Ovary (tissue), 9 donors: ENCODE measurements around the gene NDC1. TPM values are rescaled to one million over a fixed set of nuclear protein-coding genes. Genes with fewer than 3 reads are reported as not detected.

ENCODE experiments used
- DNase-seq, 5 donors: peaks; one replicate each; pipeline ENCODE4 v3.0.0-alpha.2; 2019 to 2020
- H3K27ac ChIP-seq, 2 donors: fragments of 200-600 bp; one replicate each; pipeline versions ENCODE4 v1.5.1 to v1.8.0; 2019 to 2022
- H3K27me3 ChIP-seq: fragments of 200-600 bp; one replicate; pipeline ENCODE4 v1.8.0; 2022
- H3K36me3 ChIP-seq: fragments of 200-600 bp; sonication (generic); one replicate; pipeline ENCODE4 v1.5.1; 2019
- H3K4me1 ChIP-seq: one replicate; pipeline ENCODE4 v1.8.1; 2013; ENCODE audit warnings: mild to moderate bottlenecking, moderate library complexity; ENCODE audit not compliant: insufficient read depth
- H3K4me3 ChIP-seq: fragments of 200-600 bp; sonication (generic); one replicate; pipeline ENCODE4 v1.5.1; 2017
- H3K9me3 ChIP-seq, 2 donors: fragments of 200-600 bp in 1 of 2; sonication (generic) in 1 of 2; one replicate each; pipeline versions ENCODE4 v1.5.1 to v1.8.1; 2013 to 2019; ENCODE audit warnings: mild to moderate bottlenecking in 1 of 2, moderate library complexity in 1 of 2
- EP300 ChIP-seq: sonication (generic); formaldehyde crosslinking; IDR thresholded peaks from one replicate; pipeline ENCODE4 v1.6.1; 2017; ENCODE audit warnings: antibody characterized with exemption
- POLR2A ChIP-seq: fragments of 450-650 bp; IDR thresholded peaks from one replicate; pipeline ENCODE4 v1.6.1; 2017; ENCODE audit warnings: antibody characterized with exemption, mild to moderate bottlenecking, moderate library complexity
- WGBS, 3 donors: extraction: QIAGEN DNeasy Blood & Tissue Kit in 1 of 3; methylation state at CpG; one replicate each; pipeline versions ENCODE4 v1.1.5 to v1.1.7; 2013 to 2017; 5-methylcytosine and 5-hydroxymethylcytosine counted together
- intact Hi-C, 4 donors: fragments of 100-400 bp; cut with DNase I; formaldehyde crosslinking; loops; one replicate each; pipeline versions ENCODE4 v1.11.0 to v1.15.1; 2022 to 2023
- polyA plus RNA-seq, 2 donors: library from polyadenylated mRNA; stranded (reverse); fragments of 200-250 nt in 1 of 2; fragments of 350-450 nt in 1 of 2; fragmentation: Illumina TruSeq in 1 of 2; extraction: RNeasy Lipid Tissue Mini Kit (QIAGEN cat#74804) in 1 of 2; gene quantifications; one replicate each; pipeline ENCODE4 v1.2.3, GENCODE V29; 2013 to 2014
- total RNA-seq, 7 donors: library from RNA; depleted of rRNA in 2 of 7; stranded (reverse); fragments of >200 nt in 2 of 7; fragmentation: NEBNext Ultra II Directional in 3 of 7; extraction: Animal tissue kit (Norgen Biotek cat#: 25700) in 3 of 7; gene quantifications; one replicate each; pipeline versions ENCODE4 v1.1.0 to v1.2.4, GENCODE V29; 2016 to 2023
- TF ChIP-seq, protein P1 (sequence below), 3 donors: fragments of 450-650 bp in 2 of 3; fragments of 200-600 bp in 1 of 3; IDR thresholded peaks; one replicate each; pipeline versions ENCODE4 v1.5.1 to v1.8.0; 2016 to 2022; ENCODE audit warnings: antibody characterized with exemption in 3 of 3, mild to moderate bottlenecking in 1 of 3
- donor health status: DM: no; HTN: no; CAD: no; lungs with moderate emphysema.
- donor health status: DM: no; HTN: no; CAD: no.
- donor health status: Bipolar disorder and iron deficiency.
- donor health status: DM: yes; HTN: yes; CAD: no.
- donor health status: DM: no; HTN: no; CAD: no.
- donor health status: DM: yes; HTN: yes; CAD: no.

Gene NDC1
- total and polyA plus RNA-seq, 9 donors, result 4.3 to 11.9 (median 8.6) TPM

DNA sequence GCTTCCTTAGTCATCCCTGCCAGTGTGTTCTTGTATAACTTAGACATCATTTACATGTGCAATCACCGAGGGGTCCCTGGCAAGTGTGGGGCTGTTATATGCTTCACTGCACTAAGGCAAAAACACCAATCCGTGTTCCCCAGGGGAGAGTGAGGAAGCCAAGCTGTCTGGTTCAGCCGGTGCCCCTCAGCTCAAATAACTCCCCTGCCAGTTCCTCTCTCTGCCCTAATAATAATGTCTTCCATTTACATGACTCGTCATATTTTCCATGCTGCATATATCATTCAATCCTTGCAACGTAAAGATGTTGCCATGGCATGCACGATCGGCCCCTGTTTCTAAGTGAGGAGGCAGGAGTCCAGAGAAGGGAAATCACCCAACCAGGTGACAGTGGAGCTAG, 24.4 kb upstream of the NDC1 start:
- Histone ChIP-seq H3K4me1 (no peaks in the 10 kb centered on the region), H3K9me3 (no peaks in the 10 kb centered on the region), H3K27ac (no peak overlapping the region), H3K36me3 (no peaks in the 10 kb centered on the region), H3K27me3 (no peaks in the 10 kb centered on the region), H3K4me3 (no peak overlapping the region)
- WGBS, 3 donors, result 68 to 74% (median 69%) methylated on average over 7 of the region's 7 CpGs
- intact Hi-C loops, result loop anchor here in 3 of 4 donors (5.0 to 10.0 kb wide), 4 partner anchors 632 to 952 kb away; partner anchors contain the start of gene TTC22 (in 1 of the 3)
- DNase-seq, result no peak
- TF ChIP-seq POLR2A, result no peak
- TF ChIP-seq, protein P1, sequence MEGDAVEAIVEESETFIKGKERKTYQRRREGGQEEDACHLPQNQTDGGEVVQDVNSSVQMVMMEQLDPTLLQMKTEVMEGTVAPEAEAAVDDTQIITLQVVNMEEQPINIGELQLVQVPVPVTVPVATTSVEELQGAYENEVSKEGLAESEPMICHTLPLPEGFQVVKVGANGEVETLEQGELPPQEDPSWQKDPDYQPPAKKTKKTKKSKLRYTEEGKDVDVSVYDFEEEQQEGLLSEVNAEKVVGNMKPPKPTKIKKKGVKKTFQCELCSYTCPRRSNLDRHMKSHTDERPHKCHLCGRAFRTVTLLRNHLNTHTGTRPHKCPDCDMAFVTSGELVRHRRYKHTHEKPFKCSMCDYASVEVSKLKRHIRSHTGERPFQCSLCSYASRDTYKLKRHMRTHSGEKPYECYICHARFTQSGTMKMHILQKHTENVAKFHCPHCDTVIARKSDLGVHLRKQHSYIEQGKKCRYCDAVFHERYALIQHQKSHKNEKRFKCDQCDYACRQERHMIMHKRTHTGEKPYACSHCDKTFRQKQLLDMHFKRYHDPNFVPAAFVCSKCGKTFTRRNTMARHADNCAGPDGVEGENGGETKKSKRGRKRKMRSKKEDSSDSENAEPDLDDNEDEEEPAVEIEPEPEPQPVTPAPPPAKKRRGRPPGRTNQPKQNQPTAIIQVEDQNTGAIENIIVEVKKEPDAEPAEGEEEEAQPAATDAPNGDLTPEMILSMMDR (IDR thresholded peaks at IDR 0.05), result no peak
- TF ChIP-seq EP300, result no peak

GRCh38 chr1:53860967-53861411, 22.9 kb upstream of the NDC1 start:
- no peaks in the 10 kb centered on the region for H3K9me3 ChIP-seq
- no peaks in the 10 kb centered on the region for H3K27me3 ChIP-seq
- no peak overlapping the region for H3K4me3 ChIP-seq
- H3K36me3 ChIP-seq, result no peaks in the 10 kb centered on the region
- peak in 3 of 5 donors; percentile 26 to 37 (median 35) for DNase-seq
- no peak for TF ChIP-seq EP300
- TF ChIP-seq, protein P1 (IDR thresholded peaks at IDR 0.05), result peak; percentile 44 to 53 (median 49)
- intact Hi-C loops, result loop anchor here in 3 of 4 donors (5.0 to 10.0 kb wide), 4 partner anchors 634 to 954 kb away; partner anchors contain the start of gene TTC22 (in 1 of the 3)
- no peaks in the 10 kb centered on the region for H3K4me1 ChIP-seq
- H3K27ac ChIP-seq, result no peak overlapping the region

DNA sequence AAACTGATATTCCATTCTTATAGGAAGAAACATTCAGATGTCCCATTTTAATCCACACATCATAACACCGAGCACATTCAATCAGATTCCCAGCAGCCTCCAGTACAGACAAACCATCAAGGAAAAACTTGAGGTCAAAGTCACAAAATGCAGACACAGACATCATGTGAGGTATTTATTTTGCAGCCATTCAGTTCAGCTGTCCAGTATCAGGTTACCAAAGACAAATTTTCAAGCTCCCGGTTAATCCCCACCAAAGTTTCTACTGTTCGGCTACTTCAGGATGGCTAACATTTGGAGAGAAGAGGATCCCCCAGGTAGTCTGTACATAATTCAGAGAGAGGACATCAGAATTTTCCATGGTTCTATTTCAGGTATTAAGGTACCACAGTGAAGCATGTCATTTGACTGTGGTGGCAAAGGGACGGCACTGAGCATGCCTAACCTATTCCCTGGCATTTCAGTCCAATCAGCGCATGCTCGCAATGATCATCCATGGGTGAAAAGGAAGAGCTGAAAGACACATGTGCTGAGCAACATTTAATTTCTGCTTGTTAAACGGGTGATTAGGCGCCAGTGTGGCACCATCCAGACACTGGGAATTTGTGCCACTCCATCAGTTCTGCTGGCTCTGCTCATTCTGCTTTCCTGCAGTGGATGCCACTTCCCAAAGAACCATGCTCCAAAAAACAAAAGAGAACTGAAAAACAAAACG, 13.6 kb upstream of the NDC1 start:
- H3K4me3 ChIP-seq, result no peak overlapping the region
- H3K9me3 ChIP-seq, result no peaks in the 10 kb centered on the region
- no peaks in the 10 kb centered on the region for H3K36me3 ChIP-seq
- no peaks in the 10 kb centered on the region for H3K4me1 ChIP-seq
- 83 to 89% (median 88%) methylated on average over 9 of the region's 9 CpGs for WGBS, 3 donors
- no peaks in the 10 kb centered on the region for H3K27me3 ChIP-seq
- DNase-seq, result no peak
- TF ChIP-seq EP300 (no peak), POLR2A (no peak)
- TF ChIP-seq, protein P1 (IDR thresholded peaks at IDR 0.05), result no peak
- H3K27ac ChIP-seq, result no peak overlapping the region
- intact Hi-C loops, result loop anchor here in 2 of 4 donors (10.0 kb wide), 2 partner anchors 103 to 953 kb away; partner anchors contain the start of gene TTC22 (in 1 of the 2)

- no peaks in the 10 kb centered on the region for H3K9me3 ChIP-seq
- no peaks in the 10 kb centered on the region for H3K27me3 ChIP-seq
- no peak overlapping the region for H3K4me3 ChIP-seq
- H3K27ac ChIP-seq, result no peak overlapping the region
- 84 to 88% (median 86%) methylated on average over 7 of the region's 7 CpGs for WGBS, 3 donors
- no peak for TF ChIP-seq EP300
- TF ChIP-seq, protein P1 (IDR thresholded peaks at IDR 0.05), result no peak
- no peak for TF ChIP-seq POLR2A
- no peaks in the 10 kb centered on the region for H3K4me1 ChIP-seq
- intact Hi-C loops, result loop anchor here in 2 of 4 donors (10.0 kb wide), 2 partner anchors 105 to 955 kb away; partner anchors contain the start of gene TTC22 (in 1 of the 2)
- no peak for DNase-seq
- no peaks in the 10 kb centered on the region for H3K36me3 ChIP-seq
These were observed 12.1 kb upstream of the NDC1 start for GRCh38 chr1:53850082-53850673.
